Measurements from ENCODE around the gene PTPN2.
"Not testable (repeated sequence)": the region's sequence is repeated elsewhere in the genome, so short reads cannot be mapped to it uniquely, and the experiment has no call there.

Gene PTPN2

GRCh38 chr18:12770469-12771219 lies 113.4 kb downstream of the PTPN2 start:
- DNase-seq (ENCODE audit: low read depth): no peak

GRCh38 chr18:12769644-12770440 lies 114.2 kb downstream of the PTPN2 start:
- no peak for DNase-seq (ENCODE audit: low read depth)

- DNase-seq (ENCODE audit: low read depth): no peak
Measured at GRCh38 chr18:12769136-12769535, 114.9 kb downstream of the PTPN2 start.

GRCh38 chr18:12768625-12769024 lies 115.4 kb downstream of the PTPN2 start:
- no peak for DNase-seq (ENCODE audit: low read depth)

- no peak for DNase-seq (ENCODE audit: low read depth)
Measured at GRCh38 chr18:12767580-12768155, 116.4 kb downstream of the PTPN2 start.

GRCh38 chr18:12766986-12767433 lies 117.0 kb downstream of the PTPN2 start:
- DNase-seq (ENCODE audit: low read depth): no peak

DNA sequence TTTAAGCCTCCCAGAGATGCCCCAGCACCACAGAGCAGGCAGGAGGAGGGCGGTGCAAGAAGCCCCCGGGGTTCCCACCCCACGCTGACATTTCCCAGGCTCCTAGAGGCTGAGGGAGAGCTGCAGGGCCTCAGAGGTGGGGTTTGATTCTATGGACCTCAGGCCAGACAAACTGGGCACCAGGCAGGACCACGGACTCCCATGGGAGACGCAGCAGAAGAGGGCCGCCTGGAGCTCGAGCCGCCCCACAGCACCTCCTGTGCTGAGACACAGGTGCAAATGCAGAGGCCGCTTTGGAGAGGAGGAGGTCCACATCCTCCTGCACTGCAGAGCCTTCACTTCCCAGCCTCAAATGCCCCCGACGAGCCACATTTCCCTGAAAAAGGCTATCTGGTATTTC lies 118.5 kb downstream of the PTPN2 start:
- DNase-seq (ENCODE audit: low read depth): no peak

GRCh38 chr18:12765126-12765525 lies 118.9 kb downstream of the PTPN2 start:
- DNase-seq (ENCODE audit: low read depth): no peak

- DNase-seq (ENCODE audit: low read depth): not testable (repeated sequence)
Measured at GRCh38 chr18:12758566-12758965, 125.5 kb downstream of the PTPN2 start.

- DNase-seq (ENCODE audit: low read depth): not testable (repeated sequence)
Measured at GRCh38 chr18:12756619-12757239, 127.3 kb downstream of the PTPN2 start.

- not testable (repeated sequence) for DNase-seq (ENCODE audit: low read depth)
Measured at GRCh38 chr18:12755606-12756005, 128.4 kb downstream of the PTPN2 start.

DNA sequence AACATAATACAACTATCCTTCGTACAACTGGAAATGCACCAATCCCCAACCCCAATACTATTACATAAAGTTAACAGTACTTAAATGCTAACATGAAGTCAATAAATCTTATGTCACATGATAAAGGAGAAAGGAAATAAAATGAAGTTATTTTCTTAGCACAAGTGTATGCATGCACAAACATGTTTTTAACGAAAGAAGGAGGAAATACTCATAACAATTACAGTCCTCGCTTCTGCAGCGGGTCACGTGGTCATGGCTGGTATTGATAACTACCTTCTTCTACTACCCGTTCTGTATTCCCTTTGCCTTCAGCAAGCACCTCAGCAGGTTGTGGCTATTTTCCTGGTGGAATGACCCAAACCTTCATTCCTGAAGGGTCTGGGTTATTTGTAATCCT lies 129.5 kb downstream of the PTPN2 start:
- DNase-seq (ENCODE audit: low read depth): no peak

- DNase-seq (ENCODE audit: low read depth): no peak
Measured at GRCh38 chr18:12751891-12752290, 132.1 kb downstream of the PTPN2 start.

- DNase-seq (ENCODE audit: low read depth): no peak
Measured at GRCh38 chr18:12751503-12751884, 132.5 kb downstream of the PTPN2 start.

- DNase-seq (ENCODE audit: low read depth): no peak
Measured at GRCh38 chr18:12750715-12751502, 133.1 kb downstream of the PTPN2 start.

DNA sequence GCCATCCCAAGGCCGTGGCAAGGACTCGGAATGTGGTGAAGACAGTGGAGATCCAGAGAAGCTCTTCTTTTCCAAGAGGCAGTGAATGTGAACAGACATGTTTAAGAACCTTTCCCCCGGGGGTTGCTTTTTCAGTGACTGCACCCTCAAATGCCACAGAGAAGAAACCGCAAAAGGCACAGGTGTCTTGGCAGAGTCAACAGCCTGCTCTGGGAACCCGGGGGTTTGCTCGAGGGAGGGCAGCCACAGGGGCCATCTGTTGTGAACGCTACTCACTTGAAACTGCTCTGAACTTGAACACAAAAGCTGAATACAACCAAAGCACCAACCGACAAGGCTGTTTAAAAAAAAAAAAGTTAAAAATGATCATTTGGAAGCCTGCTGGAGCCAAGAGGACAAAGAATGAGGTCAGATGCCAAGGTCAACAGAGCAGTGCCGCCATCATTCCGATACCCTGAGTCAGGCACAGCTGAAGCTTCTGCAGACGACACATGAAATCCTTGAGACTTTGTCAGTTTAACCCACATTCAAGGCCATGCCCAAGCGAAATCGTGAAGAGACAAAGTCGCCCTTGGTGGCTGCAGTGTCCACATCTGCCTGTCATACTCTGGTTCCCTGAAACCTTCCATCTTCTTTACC lies 133.8 kb downstream of the PTPN2 start:
- no peak for DNase-seq (ENCODE audit: low read depth)

DNA sequence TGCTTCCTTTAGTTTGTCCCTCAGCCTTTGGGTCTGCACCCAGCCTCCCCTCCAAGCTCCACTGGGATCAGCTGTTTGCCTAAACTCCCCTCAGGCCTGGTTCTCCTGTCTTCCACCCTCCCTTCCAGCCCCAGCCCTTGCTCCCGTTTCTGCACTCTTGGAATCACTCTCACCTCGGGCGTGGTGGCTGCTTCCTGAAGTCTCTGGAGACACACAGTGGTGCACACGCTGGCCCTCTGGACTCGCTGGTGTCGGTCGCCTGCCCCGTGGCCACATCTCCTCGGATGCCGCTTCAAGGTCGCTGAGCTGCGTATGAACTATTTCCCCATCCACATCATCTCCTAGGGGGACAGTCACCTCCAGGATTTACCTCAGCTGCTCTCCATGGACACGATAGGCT lies 134.9 kb downstream of the PTPN2 start:
- DNase-seq (ENCODE audit: low read depth): no peak

DNA sequence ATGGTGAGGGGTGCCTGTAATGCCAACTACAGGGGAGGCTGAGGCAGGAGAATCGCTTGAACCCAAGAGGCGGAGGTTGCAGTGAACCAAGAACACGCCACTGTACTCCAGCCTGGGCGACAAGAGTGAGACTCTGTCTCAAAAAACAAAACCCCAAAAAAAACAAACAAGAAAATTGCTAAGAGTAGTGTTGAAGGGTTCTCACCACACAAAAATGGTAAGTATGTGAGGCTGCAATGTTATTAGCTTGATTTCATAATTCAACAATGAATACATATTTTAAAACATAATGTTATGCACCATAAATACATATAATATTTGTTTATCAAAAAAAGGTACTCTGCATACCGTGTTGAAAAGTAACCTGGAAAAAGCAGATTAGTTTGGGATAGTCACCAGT lies 135.4 kb downstream of the PTPN2 start:
- no peak for DNase-seq (ENCODE audit: low read depth)

GRCh38 chr18:12747530-12748315 lies 136.3 kb downstream of the PTPN2 start:
- no peak for DNase-seq (ENCODE audit: low read depth)

DNA sequence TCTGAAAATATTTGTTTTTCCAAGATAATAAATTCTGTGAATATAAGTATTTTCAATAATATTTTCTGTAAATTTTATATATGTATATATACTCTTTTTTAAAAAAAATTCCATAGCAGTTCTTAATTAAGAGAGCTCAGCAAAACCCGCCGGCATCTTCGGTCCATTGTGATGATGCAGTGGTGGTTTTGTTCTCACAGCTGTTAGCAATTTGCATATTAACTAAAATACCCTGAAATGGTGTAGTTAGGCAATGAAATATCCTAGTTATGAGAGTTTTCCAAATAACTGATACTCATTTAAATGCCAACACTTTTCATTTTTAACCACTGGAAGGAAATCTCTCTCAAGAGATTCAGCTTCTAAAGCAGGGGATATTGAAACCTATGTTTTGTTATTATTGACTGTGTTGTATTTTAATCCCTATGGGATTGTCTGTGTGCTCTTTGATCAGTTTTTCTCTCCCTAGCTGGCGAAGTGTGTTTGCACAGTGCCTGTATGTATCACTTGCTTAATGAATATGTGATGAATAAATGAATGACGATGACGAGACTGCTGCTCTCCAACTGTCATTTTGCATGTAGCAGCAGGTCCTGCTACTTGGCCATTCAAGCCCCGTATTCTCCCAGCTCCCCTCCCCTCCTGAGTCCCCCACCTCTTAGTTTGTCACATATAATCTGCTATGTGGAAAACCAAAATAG lies 138.8 kb downstream of the PTPN2 start:
- DNase-seq (ENCODE audit: low read depth): no peak

Measured in stimulated activated CD8-positive, alpha-beta memory T cell treated with anti-CD3 and anti-CD28 coated beads, Interleukin-12 subunit alpha, Interleukin-12 subunit beta, amount 100 ng/mL, for 1 hour (primary cell).